CD4-positive, alpha-beta memory T cell (primary cell): ENCODE measurements around the gene BMAL1. TPM values are rescaled to one million over a fixed set of nuclear protein-coding genes. Genes with fewer than 3 reads are reported as not detected.
"Not testable (repeated sequence)": the region's sequence is repeated elsewhere in the genome, so short reads cannot be mapped to it uniquely, and the experiment has no call there.

Source experiments
- CTCF ChIA-PET: fragments of 350-600 bp; sonication (Branson Sonifier 250); formaldehyde crosslinking; loops from one replicate; lab custom pipeline; 2021; ENCODE audit warnings: inconsistent platforms; ENCODE audit not compliant: partially characterized antibody; lab: Charles Lee
- POLR2A ChIA-PET: fragments of 350-600 bp; sonication (Branson Sonifier 250); formaldehyde crosslinking; loops from one replicate; lab custom pipeline; 2021; ENCODE audit not compliant: partially characterized antibody; lab: Charles Lee
- DNase-seq, 5 donors: peaks; one replicate each; pipeline versions ENCODE4 v3.0.0 to v3.0.0-alpha.2; 2020 to 2022; ENCODE audit warnings: mixed read lengths in 1 of 5
- H3K27ac ChIP-seq: one replicate; pipeline ENCODE4 v1.7.0; 2013; ENCODE audit warnings: low read depth, low read length
- H3K27me3 ChIP-seq: 2 replicates; pipeline ENCODE4 v1.7.0; 2013; ENCODE audit warnings: mild to moderate bottlenecking, low read length, moderate library complexity; ENCODE audit not compliant: insufficient read depth
- H3K36me3 ChIP-seq: 2 replicates; pipeline ENCODE4 v1.7.0; 2013; ENCODE audit warnings: mild to moderate bottlenecking, low read length, moderate library complexity; ENCODE audit not compliant: insufficient read depth
- H3K4me1 ChIP-seq: 2 replicates; pipeline ENCODE4 v1.7.0; 2013; ENCODE audit warnings: mild to moderate bottlenecking, low read length, moderate library complexity; ENCODE audit not compliant: insufficient read depth
- H3K4me3 ChIP-seq, 2 donors: one replicate each; pipeline ENCODE4 v1.7.0; 2013; ENCODE audit warnings: low read length in 2 of 2, mild to moderate bottlenecking in 1 of 2
- H3K9me3 ChIP-seq, 2 donors: one replicate each; pipeline ENCODE4 v1.7.0; 2013; ENCODE audit warnings: low read length in 2 of 2, control low read depth in 1 of 2; ENCODE audit not compliant: control insufficient read depth in 1 of 2
- H3K27ac Mint-ChIP-seq, 7 donors: one replicate each; pipeline ENCODE4 v1.8.0; 2020 to 2021; ENCODE audit warnings: mixed read lengths in 7 of 7, mild to moderate bottlenecking in 6 of 7, inconsistent platforms in 3 of 7, moderate library complexity in 3 of 7
- H3K27me3 Mint-ChIP-seq, 2 donors: one replicate each; pipeline ENCODE4 v1.8.0; 2020 to 2021; ENCODE audit warnings: mixed read lengths in 2 of 2
- H3K36me3 Mint-ChIP-seq, 2 donors: one replicate each; pipeline ENCODE4 v1.8.0; 2020 to 2021; ENCODE audit warnings: mixed read lengths in 2 of 2, inconsistent platforms in 1 of 2, mild to moderate bottlenecking in 1 of 2
- H3K4me1 Mint-ChIP-seq, 4 donors: one replicate each; pipeline ENCODE4 v1.8.0; 2020 to 2021; ENCODE audit warnings: mixed read lengths in 4 of 4, mild to moderate bottlenecking in 1 of 4
- H3K4me3 Mint-ChIP-seq, 8 donors: one replicate each; pipeline ENCODE4 v1.8.0; 2020 to 2021; ENCODE audit warnings: mixed read lengths in 8 of 8, mild to moderate bottlenecking in 7 of 8, moderate library complexity in 6 of 8, inconsistent platforms in 3 of 8
- H3K9me3 Mint-ChIP-seq, 8 donors: one replicate each; pipeline ENCODE4 v1.8.0; 2020 to 2021; ENCODE audit warnings: mixed read lengths in 8 of 8, mild to moderate bottlenecking in 5 of 8, inconsistent platforms in 3 of 8, moderate library complexity in 1 of 8
- intact Hi-C: fragments of 100-400 bp; cut with micrococcal nuclease; formaldehyde crosslinking; loops from one replicate; pipeline ENCODE4 v1.15.1; 2023
- polyA plus RNA-seq, 2 donors: library from polyadenylated mRNA; unstranded; fragments of 300-500 nt; fragmentation: Illumina TruSeq; gene quantifications; one replicate each; pipeline ENCODE4 v1.2.3, GENCODE V29; 2021
- total RNA-seq, 2 experiments: library from RNA; stranded (reverse); gene quantifications; one replicate each; pipeline ENCODE4 v1.2.3, GENCODE V29; 2021

BMAL1 gene
- total and polyA plus RNA-seq, 4 experiments from 2014 or later = 18.8 to 112 (median 69.9) TPM

DNA sequence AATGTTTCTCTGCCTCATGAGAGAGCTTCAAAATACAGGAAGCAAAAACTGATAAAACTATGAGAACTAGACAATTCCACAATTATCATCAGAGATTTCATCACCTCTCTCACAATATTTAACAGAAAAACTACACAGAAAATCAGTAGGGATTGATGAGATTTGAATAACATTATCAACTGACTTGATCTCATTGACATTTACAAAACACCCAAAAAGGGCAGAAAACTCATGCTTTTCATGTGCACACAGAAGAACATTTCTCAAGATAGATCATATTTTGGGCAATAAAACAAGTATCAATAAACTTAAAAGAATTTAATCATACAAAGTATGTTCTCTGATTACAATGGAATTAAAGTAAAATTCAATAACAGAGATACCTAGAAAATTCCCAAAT is 149.8 kb downstream of the BMAL1 start:
- Mint-ChIP-seq H3K36me3 (peaks cover 26 to 54% of the 10 kb centered on the region in 2 donors), H3K27ac (no peak overlapping the region), H3K4me1 (peaks cover 29 to 40% (median 31%) of the 10 kb centered on the region in 4 donors), H3K27me3 (no peaks in the 10 kb centered on the region), H3K9me3 (peaks cover 0 to 39% (median 20%) of the 10 kb centered on the region in 8 donors), H3K4me3 (peak overlapping the region in 1 of 8 donors; percentile 10)
- ChIA-PET CTCF (no interaction called here), POLR2A (no interaction called here)
- H3K27me3 ChIP-seq = no peaks in the 10 kb centered on the region
- no peak overlapping the region for H3K4me3 ChIP-seq
- H3K4me1 ChIP-seq = no peaks in the 10 kb centered on the region
- intact Hi-C loops = no loop called here
- no peaks in the 10 kb centered on the region for H3K9me3 ChIP-seq
- H3K36me3 ChIP-seq = no peaks in the 10 kb centered on the region
- H3K27ac ChIP-seq = no peak overlapping the region
- no peak for DNase-seq

DNA sequence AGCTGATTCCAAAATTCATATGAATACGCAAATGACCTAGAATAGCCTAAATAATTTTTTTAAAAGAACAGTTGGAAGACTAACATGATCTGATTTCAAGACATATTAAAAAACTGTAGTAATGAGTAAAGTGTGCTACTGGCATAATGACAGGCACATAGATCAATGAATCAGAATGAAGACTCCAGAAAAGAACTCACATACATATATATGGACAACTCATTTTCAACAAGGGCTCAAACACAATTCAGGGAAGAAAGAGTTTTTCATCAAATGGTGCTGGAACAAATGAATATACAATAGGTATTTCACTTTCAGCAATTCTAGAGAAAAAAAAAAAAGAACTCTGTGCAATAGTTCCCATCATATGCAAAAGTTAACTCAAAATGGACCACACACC is 151.7 kb downstream of the BMAL1 start:
- no peaks in the 10 kb centered on the region for H3K9me3 ChIP-seq
- H3K9me3 Mint-ChIP-seq = peaks cover 0 to 39% (median 20%) of the 10 kb centered on the region in 8 donors
- H3K27me3 ChIP-seq = no peaks in the 10 kb centered on the region
- CTCF ChIA-PET = no interaction called here
- POLR2A ChIA-PET = no interaction called here
- no peaks in the 10 kb centered on the region for H3K4me1 ChIP-seq
- no peak overlapping the region for H3K4me3 ChIP-seq
- H3K27ac Mint-ChIP-seq = no peak overlapping the region
- H3K4me3 Mint-ChIP-seq = no peak overlapping the region
- H3K4me1 Mint-ChIP-seq = peaks cover 25 to 38% (median 30%) of the 10 kb centered on the region in 4 donors
- DNase-seq = no peak
- H3K36me3 ChIP-seq = no peaks in the 10 kb centered on the region
- H3K36me3 Mint-ChIP-seq = peaks cover 26 to 54% of the 10 kb centered on the region in 2 donors
- H3K27ac ChIP-seq = no peak overlapping the region
- H3K27me3 Mint-ChIP-seq = no peaks in the 10 kb centered on the region
- intact Hi-C loops = no loop called here

DNA sequence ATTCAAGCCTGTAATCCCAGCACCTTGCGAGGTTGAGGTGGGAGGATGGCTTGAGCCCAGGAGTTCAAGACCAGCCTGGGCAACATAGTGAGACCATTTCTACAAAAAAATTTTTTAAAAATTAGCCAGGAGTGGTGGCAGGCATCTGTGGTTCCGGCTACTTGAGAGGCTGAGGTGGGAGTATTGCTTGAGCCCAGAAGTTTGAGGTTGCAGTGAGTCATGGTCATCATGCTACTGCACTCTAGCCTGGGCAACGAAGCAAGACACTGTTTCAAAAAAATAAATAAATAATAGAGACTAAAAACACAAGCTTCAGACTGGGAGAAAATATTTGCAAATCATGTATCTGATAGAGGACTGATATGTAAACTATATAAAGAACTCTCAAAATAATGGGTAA is 152.2 kb downstream of the BMAL1 start:
- Histone ChIP-seq H3K9me3 (no peaks in the 10 kb centered on the region), H3K36me3 (no peaks in the 10 kb centered on the region), H3K4me1 (peaks cover 5% of the 10 kb centered on the region), H3K27ac (no peak overlapping the region), H3K27me3 (no peaks in the 10 kb centered on the region), H3K4me3 (no peak overlapping the region)
- H3K27me3 Mint-ChIP-seq = no peaks in the 10 kb centered on the region
- peaks cover 26 to 49% of the 10 kb centered on the region in 2 donors for H3K36me3 Mint-ChIP-seq
- H3K9me3 Mint-ChIP-seq = peaks cover 0 to 39% (median 20%) of the 10 kb centered on the region in 8 donors
- no peak for DNase-seq
- no peak overlapping the region for H3K27ac Mint-ChIP-seq
- ChIA-PET POLR2A (no interaction called here), CTCF (no interaction called here)
- H3K4me1 Mint-ChIP-seq = peaks cover 26 to 38% (median 30%) of the 10 kb centered on the region in 4 donors
- intact Hi-C loops = no loop called here
- H3K4me3 Mint-ChIP-seq = no peak overlapping the region

DNA sequence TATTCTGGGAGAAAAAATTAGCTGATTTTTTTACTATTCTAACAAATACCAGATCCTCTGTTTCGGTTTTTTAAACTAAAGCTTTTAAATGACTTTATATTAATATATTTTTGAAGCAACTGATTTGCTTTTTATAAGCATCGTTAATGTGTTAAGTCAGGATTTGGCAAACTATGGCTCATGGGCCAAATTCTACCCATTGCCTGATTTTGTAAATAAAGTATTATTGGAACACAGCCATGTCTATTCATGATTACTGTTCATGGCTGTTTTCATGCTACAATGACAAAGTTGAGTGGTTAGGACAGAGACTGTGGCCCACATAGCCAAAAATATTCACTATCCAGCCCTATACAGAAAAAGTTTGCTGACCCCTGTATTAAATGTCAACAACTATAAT is 155.8 kb downstream of the BMAL1 start:
- Mint-ChIP-seq H3K4me3 (no peak overlapping the region), H3K4me1 (peaks cover 19 to 51% (median 40%) of the 10 kb centered on the region in 4 donors), H3K36me3 (peaks cover 20 to 36% of the 10 kb centered on the region in 2 donors), H3K27me3 (no peaks in the 10 kb centered on the region), H3K27ac (no peak overlapping the region), H3K9me3 (peaks cover 0 to 18% (median 7%) of the 10 kb centered on the region in 8 donors)
- no peaks in the 10 kb centered on the region for H3K27me3 ChIP-seq
- H3K27ac ChIP-seq = no peak overlapping the region
- POLR2A ChIA-PET = no interaction called here
- H3K9me3 ChIP-seq = no peaks in the 10 kb centered on the region
- no peak for DNase-seq
- no peak overlapping the region for H3K4me3 ChIP-seq
- CTCF ChIA-PET = no interaction called here
- H3K4me1 ChIP-seq = peaks cover 6% of the 10 kb centered on the region
- intact Hi-C loops = no loop called here
- H3K36me3 ChIP-seq = no peaks in the 10 kb centered on the region

DNA sequence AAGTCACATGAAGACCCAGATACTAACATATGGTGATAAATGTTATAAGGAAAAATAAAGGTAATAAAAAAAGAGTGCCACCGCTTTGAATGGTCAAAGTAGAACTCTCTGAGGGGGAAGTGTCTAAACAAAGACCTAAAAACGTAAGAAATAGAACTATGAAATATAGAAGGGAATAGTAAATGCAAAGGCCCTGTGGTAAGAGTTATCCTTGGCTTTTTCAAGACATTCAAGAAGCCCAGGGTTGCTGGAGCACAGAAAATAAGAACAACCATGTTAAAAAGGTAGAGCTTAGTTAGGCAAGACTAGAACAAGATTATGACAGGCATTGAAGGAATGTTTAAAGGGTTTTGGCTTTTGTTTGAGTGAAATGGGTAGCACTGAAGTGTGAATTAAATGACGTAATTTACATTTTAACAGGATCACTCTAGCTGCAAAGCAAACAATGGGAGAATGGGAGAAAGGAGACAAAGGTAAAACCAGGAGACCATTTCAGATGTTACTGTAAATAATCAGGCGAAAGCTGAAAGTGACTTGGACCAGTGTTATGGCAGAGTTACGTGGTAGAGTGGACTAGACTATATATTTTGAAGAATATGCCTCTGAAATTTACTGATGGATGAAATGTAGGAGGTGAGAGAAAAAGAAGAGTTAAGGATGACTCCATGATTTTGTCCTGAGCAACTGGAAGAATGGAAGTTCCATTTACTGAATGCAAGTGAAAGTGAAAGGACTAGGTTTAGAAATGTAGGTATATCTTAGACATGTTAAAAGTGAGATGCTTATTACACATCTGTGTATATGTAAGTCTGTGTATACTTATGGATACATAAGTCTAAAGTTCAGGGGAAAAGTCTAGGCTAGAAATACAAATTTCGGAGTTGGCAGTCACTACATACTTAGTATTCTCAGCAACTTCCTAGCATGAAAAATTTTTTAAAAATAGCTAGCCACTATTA is 156.9 kb downstream of the BMAL1 start:
- Histone ChIP-seq H3K9me3 (no peaks in the 10 kb centered on the region), H3K4me1 (peaks cover 6% of the 10 kb centered on the region), H3K27me3 (no peaks in the 10 kb centered on the region), H3K4me3 (no peak overlapping the region), H3K36me3 (no peaks in the 10 kb centered on the region), H3K27ac (no peak overlapping the region)
- peaks cover 17 to 51% (median 38%) of the 10 kb centered on the region in 4 donors for H3K4me1 Mint-ChIP-seq
- no peak for DNase-seq
- H3K36me3 Mint-ChIP-seq = peaks cover 15 to 31% of the 10 kb centered on the region in 2 donors
- POLR2A ChIA-PET = no interaction called here
- H3K27me3 Mint-ChIP-seq = no peaks in the 10 kb centered on the region
- peak overlapping the region in 2 of 8 donors; percentile 3 to 17 for H3K4me3 Mint-ChIP-seq
- H3K27ac Mint-ChIP-seq = peak overlapping the region in 2 of 7 donors; percentile 13 to 82
- intact Hi-C loops = no loop called here
- CTCF ChIA-PET = no interaction called here
- peaks cover 0 to 8% (median under 1%) of the 10 kb centered on the region in 8 donors for H3K9me3 Mint-ChIP-seq

DNA sequence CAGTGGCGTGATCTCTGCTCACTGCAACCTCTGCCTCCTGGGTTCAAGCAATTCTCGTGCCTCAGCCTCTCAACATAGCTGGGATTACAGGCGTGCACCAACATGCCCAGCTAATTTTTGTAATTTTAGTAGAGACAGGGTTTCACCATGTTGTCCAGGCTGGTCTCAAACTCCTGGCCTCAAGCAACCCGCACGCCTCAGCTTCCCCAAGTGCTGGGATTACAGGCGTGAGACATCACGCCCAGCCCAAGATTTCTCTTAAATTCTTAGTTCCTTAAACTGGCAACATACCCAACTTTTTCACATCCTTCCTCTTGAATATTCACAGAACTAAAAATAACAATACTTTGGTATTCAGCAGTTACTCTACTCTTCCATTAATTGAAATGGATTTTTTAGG is 159.2 kb downstream of the BMAL1 start:
- CTCF ChIA-PET = interaction anchor here (0.8 to 1.7 kb wide), 3 partner anchors 29 to 101 kb away, joined by 3 read pairs; no protein-coding TSS in a partner anchor
- H3K27me3 Mint-ChIP-seq, POLR2A ChIA-PET, H3K27ac Mint-ChIP-seq, H3K4me3 Mint-ChIP-seq, H3K9me3 Mint-ChIP-seq, H3K36me3 ChIP-seq, intact Hi-C loops, H3K27me3 ChIP-seq, H3K27ac ChIP-seq, H3K4me3 ChIP-seq, H3K9me3 ChIP-seq, DNase-seq: not testable (repeated sequence)
- Mint-ChIP-seq H3K4me1 (peaks cover 20 to 57% (median 42%) of the 10 kb centered on the region in 4 donors), H3K36me3 (peaks cover 10 to 14% of the 10 kb centered on the region in 2 donors)
- peaks cover 13% of the 10 kb centered on the region for H3K4me1 ChIP-seq
